ENCODE data around the gene ZNF275.
"Not testable (repeated sequence)": the region's sequence is repeated elsewhere in the genome, so short reads cannot be mapped to it uniquely, and the experiment has no call there.

The ZNF275 gene

GRCh38 chrX:153333821-153334653 is at the start of gene ZNF275:
Gene ZNF275 (plus strand): TSS chrX:153334153. CDS start chrX:153336680, 2,527 bp downstream.
- peak; percentile 74 for DNase-seq

GRCh38 chrX:153285678-153286077 is 48.3 kb upstream of the ZNF275 start:
- DNase-seq: not testable (repeated sequence)

- DNase-seq: not testable (repeated sequence)
Measured at GRCh38 chrX:153288807-153289206, 45.1 kb upstream of the ZNF275 start.

GRCh38 chrX:153293485-153294071 is 40.4 kb upstream of the ZNF275 start:
- DNase-seq: not testable (repeated sequence)

GRCh38 chrX:153297376-153297775 is 36.6 kb upstream of the ZNF275 start:
- no peak for DNase-seq

GRCh38 chrX:153299855-153300254 is 34.1 kb upstream of the ZNF275 start:
- DNase-seq: no peak

- no peak for DNase-seq
Measured at GRCh38 chrX:153301746-153302145, 32.2 kb upstream of the ZNF275 start.

GRCh38 chrX:153302796-153303195 is 31.2 kb upstream of the ZNF275 start:
- no peak for DNase-seq

- no peak for DNase-seq
Measured at GRCh38 chrX:153303276-153304262, 30.4 kb upstream of the ZNF275 start.

- no peak for DNase-seq
Measured at GRCh38 chrX:153304988-153305736, 28.8 kb upstream of the ZNF275 start.

GRCh38 chrX:153305972-153306371 is 28.0 kb upstream of the ZNF275 start:
- no peak for DNase-seq

- no peak for DNase-seq
Measured at GRCh38 chrX:153306527-153307115, 27.3 kb upstream of the ZNF275 start.

- no peak for DNase-seq
Measured at GRCh38 chrX:153307276-153308178, 26.4 kb upstream of the ZNF275 start.

- no peak for DNase-seq
Measured at GRCh38 chrX:153310901-153311300, 23.1 kb upstream of the ZNF275 start.

- no peak for DNase-seq
Measured at GRCh38 chrX:153312041-153312440, 21.9 kb upstream of the ZNF275 start.

- DNase-seq: no peak
Measured at GRCh38 chrX:153312842-153313241, 21.1 kb upstream of the ZNF275 start.

- DNase-seq: no peak
Measured at GRCh38 chrX:153317306-153317705, 16.6 kb upstream of the ZNF275 start.

GRCh38 chrX:153317996-153318722 is 15.8 kb upstream of the ZNF275 start:
- DNase-seq: no peak

- no peak for DNase-seq
Measured at GRCh38 chrX:153318811-153319210, 15.1 kb upstream of the ZNF275 start.
